ENCODE data around the gene OR52B6. TPM values are rescaled to one million over a fixed set of nuclear protein-coding genes. Genes with fewer than 3 reads are reported as not detected.

OR52B6 gene
- polyA plus RNA-seq, 1 donor from 2014 or later: not detected

- H3K9ac ChIP-seq (ENCODE audit: low read length): no peak overlapping the region
- H3K4me3 ChIP-seq (ENCODE audit: low read length): no peak overlapping the region
- TF ChIP-seq TAF1 (IDR thresholded peaks at IDR 0.05; ENCODE audit: low read depth) (no peak), POLR2AphosphoS5 (IDR thresholded peaks at IDR 0.05) (no peak), EZH2 (IDR thresholded peaks at IDR 0.05; ENCODE audit: borderline replicate concordance, insufficient read depth, low read length, poor library complexity, severe bottlenecking) (no peak), CTCF (IDR thresholded peaks at IDR 0.05; ENCODE audit: poor library complexity, severe bottlenecking) (no peak), MXI1 (conservative IDR thresholded peaks at IDR 0.05; ENCODE audit: poor library complexity, severe bottlenecking) (no peak), EP300 (conservative IDR thresholded peaks at IDR 0.05; ENCODE audit: poor library complexity, severe bottlenecking) (no peak)
- TF ChIP-seq, protein P1, sequence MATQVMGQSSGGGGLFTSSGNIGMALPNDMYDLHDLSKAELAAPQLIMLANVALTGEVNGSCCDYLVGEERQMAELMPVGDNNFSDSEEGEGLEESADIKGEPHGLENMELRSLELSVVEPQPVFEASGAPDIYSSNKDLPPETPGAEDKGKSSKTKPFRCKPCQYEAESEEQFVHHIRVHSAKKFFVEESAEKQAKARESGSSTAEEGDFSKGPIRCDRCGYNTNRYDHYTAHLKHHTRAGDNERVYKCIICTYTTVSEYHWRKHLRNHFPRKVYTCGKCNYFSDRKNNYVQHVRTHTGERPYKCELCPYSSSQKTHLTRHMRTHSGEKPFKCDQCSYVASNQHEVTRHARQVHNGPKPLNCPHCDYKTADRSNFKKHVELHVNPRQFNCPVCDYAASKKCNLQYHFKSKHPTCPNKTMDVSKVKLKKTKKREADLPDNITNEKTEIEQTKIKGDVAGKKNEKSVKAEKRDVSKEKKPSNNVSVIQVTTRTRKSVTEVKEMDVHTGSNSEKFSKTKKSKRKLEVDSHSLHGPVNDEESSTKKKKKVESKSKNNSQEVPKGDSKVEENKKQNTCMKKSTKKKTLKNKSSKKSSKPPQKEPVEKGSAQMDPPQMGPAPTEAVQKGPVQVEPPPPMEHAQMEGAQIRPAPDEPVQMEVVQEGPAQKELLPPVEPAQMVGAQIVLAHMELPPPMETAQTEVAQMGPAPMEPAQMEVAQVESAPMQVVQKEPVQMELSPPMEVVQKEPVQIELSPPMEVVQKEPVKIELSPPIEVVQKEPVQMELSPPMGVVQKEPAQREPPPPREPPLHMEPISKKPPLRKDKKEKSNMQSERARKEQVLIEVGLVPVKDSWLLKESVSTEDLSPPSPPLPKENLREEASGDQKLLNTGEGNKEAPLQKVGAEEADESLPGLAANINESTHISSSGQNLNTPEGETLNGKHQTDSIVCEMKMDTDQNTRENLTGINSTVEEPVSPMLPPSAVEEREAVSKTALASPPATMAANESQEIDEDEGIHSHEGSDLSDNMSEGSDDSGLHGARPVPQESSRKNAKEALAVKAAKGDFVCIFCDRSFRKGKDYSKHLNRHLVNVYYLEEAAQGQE (IDR thresholded peaks at IDR 0.05; ENCODE audit: borderline replicate concordance): no peak
- no peaks in the 10 kb centered on the region for H3K27me3 ChIP-seq (ENCODE audit: insufficient read depth, low read depth, low read length)
- H3K79me2 ChIP-seq (replicated peaks; ENCODE audit: insufficient read depth, low read length): no peaks in the 10 kb centered on the region
- no peaks in the 10 kb centered on the region for H3K9me2 ChIP-seq (ENCODE audit: insufficient read depth, low read length)
- H3K9me3 ChIP-seq (ENCODE audit: low read length): no peaks in the 10 kb centered on the region
- H3K27ac ChIP-seq (ENCODE audit: low read length): no peak overlapping the region
- H3F3A ChIP-seq (ENCODE audit: insufficient read depth, low read length, poor library complexity, severe bottlenecking): no peaks in the 10 kb centered on the region
- H2AFZ ChIP-seq (ENCODE audit: low read depth, low read length): no peak overlapping the region
- no peaks in the 10 kb centered on the region for H3K36me3 ChIP-seq (ENCODE audit: insufficient read depth, low read length)
- no peaks in the 10 kb centered on the region for H4K20me1 ChIP-seq (ENCODE audit: insufficient read depth)
- H3K4me2 ChIP-seq (ENCODE audit: low read length): no peak overlapping the region
Observed at GRCh38 chr11:5626196-5626595, 45.5 kb downstream of the OR52B6 start.

DNA sequence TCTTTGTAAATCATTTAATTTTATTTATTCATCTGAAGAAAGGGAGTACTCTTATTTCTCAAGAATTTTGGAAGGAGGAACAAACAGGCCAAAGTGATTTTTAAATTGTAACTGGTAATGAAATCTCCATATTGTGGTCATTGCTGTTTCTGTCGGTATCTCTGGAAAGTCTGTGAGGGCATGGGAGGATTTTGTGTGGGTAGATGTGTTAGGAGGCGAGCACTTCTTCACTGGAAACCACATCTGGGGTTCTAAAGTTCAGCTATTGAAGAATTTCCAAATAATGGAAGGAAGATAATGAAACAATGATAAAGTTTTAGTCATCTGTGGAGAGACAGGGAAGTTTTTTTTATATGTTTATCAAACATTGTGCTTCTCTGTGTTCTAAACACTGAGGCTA lies 50.7 kb downstream of the OR52B6 start:
- Histone ChIP-seq H3F3A (ENCODE audit: insufficient read depth, low read length, poor library complexity, severe bottlenecking) (no peaks in the 10 kb centered on the region), H3K27ac (ENCODE audit: low read length) (no peak overlapping the region), H3K4me3 (ENCODE audit: low read length) (no peak overlapping the region), H3K36me3 (ENCODE audit: insufficient read depth, low read length) (no peaks in the 10 kb centered on the region), H3K9ac (ENCODE audit: low read length) (no peak overlapping the region), H4K20me1 (ENCODE audit: insufficient read depth) (no peaks in the 10 kb centered on the region), H3K9me3 (ENCODE audit: low read length) (no peaks in the 10 kb centered on the region), H3K4me2 (ENCODE audit: low read length) (no peak overlapping the region), H3K27me3 (ENCODE audit: insufficient read depth, low read depth, low read length) (no peaks in the 10 kb centered on the region), H3K79me2 (replicated peaks; ENCODE audit: insufficient read depth, low read length) (no peaks in the 10 kb centered on the region), H2AFZ (ENCODE audit: low read depth, low read length) (no peak overlapping the region), H3K9me2 (ENCODE audit: insufficient read depth, low read length) (no peaks in the 10 kb centered on the region)
- no peak for TF ChIP-seq CTCF (IDR thresholded peaks at IDR 0.05; ENCODE audit: poor library complexity, severe bottlenecking)
- no peak for TF ChIP-seq EZH2 (IDR thresholded peaks at IDR 0.05; ENCODE audit: borderline replicate concordance, insufficient read depth, low read length, poor library complexity, severe bottlenecking)
- TF ChIP-seq SMC3 (conservative IDR thresholded peaks at IDR 0.05; ENCODE audit: poor library complexity): no peak
- no peak for TF ChIP-seq POLR2AphosphoS5 (IDR thresholded peaks at IDR 0.05)
- no peak for TF ChIP-seq TAF1 (IDR thresholded peaks at IDR 0.05; ENCODE audit: low read depth)
- TF ChIP-seq RAD21 (conservative IDR thresholded peaks at IDR 0.05): no peak
- no peak for TF ChIP-seq EP300 (conservative IDR thresholded peaks at IDR 0.05; ENCODE audit: poor library complexity, severe bottlenecking)

Other genes with a start within 250 kb of the OR52B6 start
- not detected in 2 replicates for gene OR51B5, start 237.4 kb upstream of the OR52B6 start, polyA plus RNA-seq
- gene OR51B6, start 229.4 kb upstream of the OR52B6 start, polyA plus RNA-seq: not detected in 2 replicates
- not detected in 2 replicates for gene OR51M1, start 197.1 kb upstream of the OR52B6 start, polyA plus RNA-seq
- not detected in 2 replicates for gene OR51Q1, start 158.8 kb upstream of the OR52B6 start, polyA plus RNA-seq
- gene OR51I1, start 139.4 kb upstream of the OR52B6 start, polyA plus RNA-seq: not detected in 2 replicates
- not detected in 2 replicates for gene OR51I2, start 131.6 kb upstream of the OR52B6 start, polyA plus RNA-seq
- gene OR52D1, start 92.2 kb upstream of the OR52B6 start, polyA plus RNA-seq: not detected in 2 replicates
- gene UBQLN3, start 70.9 kb upstream of the OR52B6 start, polyA plus RNA-seq: not detected in 2 replicates
- not detected in 2 replicates for gene UBQLNL, start 64.2 kb upstream of the OR52B6 start, polyA plus RNA-seq
- not detected in 2 replicates for gene OR52H1, start 32.3 kb upstream of the OR52B6 start, polyA plus RNA-seq
- gene TRIM6, start 15.8 kb downstream of the OR52B6 start, polyA plus RNA-seq: not detected in 2 replicates
- not detected in 2 replicates for gene TRIM34, start 44.1 kb downstream of the OR52B6 start, polyA plus RNA-seq
- 0.58 and 2.0 TPM in 2 replicates for gene TRIM5, start 104.2 kb downstream of the OR52B6 start, polyA plus RNA-seq
- gene TRIM22, start 108.9 kb downstream of the OR52B6 start, polyA plus RNA-seq: 4.3 and 10.2 TPM in 2 replicates
- not detected in 2 replicates for gene OR56B1, start 155.6 kb downstream of the OR52B6 start, polyA plus RNA-seq
- not detected in 2 replicates for gene OR52N4, start 173.4 kb downstream of the OR52B6 start, polyA plus RNA-seq
- not detected in 2 replicates for gene OR52N5, start 202.5 kb downstream of the OR52B6 start, polyA plus RNA-seq
- not detected in 2 replicates for gene OR52N1, start 210.4 kb downstream of the OR52B6 start, polyA plus RNA-seq
- not detected in 2 replicates for gene OR52N2, start 228.0 kb downstream of the OR52B6 start, polyA plus RNA-seq